PFSK-1 (cell line): ENCODE results near the gene TMEM30A.

Experiments used
- FOXP2 ChIP-seq: optimal IDR thresholded peaks from 2 replicates; pipeline ENCODE3; 2011; ENCODE audit warnings: borderline replicate concordance, control low read depth, inconsistent platforms; ENCODE audit not compliant: insufficient read depth; ENCODE audit errors: extremely low read length, extremely low read depth
- POLR2AphosphoS5 ChIP-seq: IDR thresholded peaks from 2 replicates; pipeline ENCODE4 v1.6.1; 2012; ENCODE audit warnings: low read depth, mild to moderate bottlenecking, control low read depth, low read length, moderate library complexity
- REST ChIP-seq, 2 experiments: IDR thresholded peaks; 2 replicates each; pipeline versions ENCODE4 v1.6.1 to v1.8.0; 2011 to 2012; ENCODE audit warnings: low read depth in 2 of 2, low read length in 2 of 2, control low read depth in 1 of 2, inconsistent platforms in 1 of 2, mild to moderate bottlenecking in 1 of 2, moderate library complexity in 1 of 2; ENCODE audit not compliant: insufficient read depth in 1 of 2
- SIN3A ChIP-seq: IDR thresholded peaks from 2 replicates; pipeline ENCODE4 v1.6.1; 2012; ENCODE audit warnings: mild to moderate bottlenecking, low read length, moderate library complexity, borderline replicate concordance; ENCODE audit not compliant: insufficient read depth
- TAF1 ChIP-seq: IDR thresholded peaks from 2 replicates; pipeline ENCODE4 v1.6.1; 2012; ENCODE audit warnings: low read length, control low read depth, borderline replicate concordance; ENCODE audit not compliant: insufficient read depth

Gene TMEM30A

GRCh38 chr6:75210885-75211739 is 73.5 kb downstream of the TMEM30A start:
- TF ChIP-seq POLR2AphosphoS5 (no peak), REST (IDR thresholded peaks at IDR 0.05; ENCODE audit: insufficient read depth in 1 of 2, low read depth in 2 of 2, low read length in 2 of 2) (no peak), FOXP2 (no peak), TAF1 (no peak), SIN3A (no peak)

- TF ChIP-seq TAF1 (no peak), FOXP2 (no peak), SIN3A (no peak), REST (IDR thresholded peaks at IDR 0.05; ENCODE audit: insufficient read depth in 1 of 2, low read depth in 2 of 2, low read length in 2 of 2) (no peak), POLR2AphosphoS5 (no peak)
Measured at GRCh38 chr6:75209184-75209723, 75.3 kb downstream of the TMEM30A start.

GRCh38 chr6:75208298-75209183 is 76.1 kb downstream of the TMEM30A start:
- no peak for TF ChIP-seq TAF1
- TF ChIP-seq REST (IDR thresholded peaks at IDR 0.05; ENCODE audit: insufficient read depth in 1 of 2, low read depth in 2 of 2, low read length in 2 of 2) = no peak
- no peak for TF ChIP-seq FOXP2
- no peak for TF ChIP-seq SIN3A
- TF ChIP-seq POLR2AphosphoS5 = no peak

- TF ChIP-seq SIN3A = no peak
- no peak for TF ChIP-seq REST (IDR thresholded peaks at IDR 0.05; ENCODE audit: insufficient read depth in 1 of 2, low read depth in 2 of 2, low read length in 2 of 2)
- TF ChIP-seq POLR2AphosphoS5 = no peak
- no peak for TF ChIP-seq TAF1
- TF ChIP-seq FOXP2 = no peak
Measured at GRCh38 chr6:75206576-75207342, 77.8 kb downstream of the TMEM30A start.
